Endothelial cell of umbilical vein (primary cell): ENCODE results near the gene MPC1L. TPM values are rescaled to one million over a fixed set of nuclear protein-coding genes. Genes with fewer than 3 reads are reported as not detected.

Experiments
- BruUV-seq: library from RNA; stranded (reverse); fragments of 400-500 nt; replicated peaks from 2 replicates; lab custom pipeline; 2021; lab: Mats Ljungman, UMichigan
- CTCF ChIA-PET: fragments of 300-600, 350-600 bp; sonication (Branson Sonifier 250); formaldehyde crosslinking; loops from one replicate; lab custom pipeline; 2021; ENCODE audit warnings: antibody characterized with exemption, inconsistent platforms; lab: Charles Lee
- POLR2A ChIA-PET: fragments of 300-600, 350-600 bp; sonication (Branson Sonifier 250); formaldehyde crosslinking; loops from one replicate; lab custom pipeline; 2021; ENCODE audit warnings: antibody characterized with exemption, inconsistent platforms; lab: Charles Lee
- DNase-seq: peaks from one replicate; pipeline ENCODE4 v3.0.0-alpha.2; 2011; ENCODE audit warnings: low read depth, low spot score
- FAIRE-seq: peaks from 2 replicates; lab custom pipeline; 2011; peaks lifted over from hg19 to GRCh38; lab: Jason Lieb, UNC
- H2AFZ ChIP-seq: 2 replicates; pipeline ENCODE4 v1.6.0; 2012; ENCODE audit warnings: low read depth, low read length, control low read depth, inconsistent platforms
- H3K27ac ChIP-seq: 2 replicates; pipeline ENCODE4 v1.5.1; 2011; ENCODE audit warnings: low read depth, mild to moderate bottlenecking, control low read depth, low read length, moderate library complexity; ENCODE audit not compliant: insufficient read depth
- H3K27me3 ChIP-seq, 2 experiments: 2 replicates each; pipeline versions ENCODE4 v1.6.0 to v1.6.1; 2011; ENCODE audit warnings: low read length in 2 of 2, mixed read lengths in 1 of 2; ENCODE audit not compliant: control insufficient read depth in 2 of 2, insufficient read depth in 2 of 2
- H3K36me3 ChIP-seq, 2 experiments: 2 replicates in 1 of 2; 3 replicates in 1 of 2; pipeline ENCODE4 v1.5.1; 2011; ENCODE audit warnings: low read length in 2 of 2, mild to moderate bottlenecking in 1 of 2, moderate library complexity in 1 of 2; ENCODE audit not compliant: control insufficient read depth in 2 of 2, insufficient read depth in 2 of 2; ENCODE audit errors: extremely low read depth in 1 of 2
- H3K4me1 ChIP-seq: 3 replicates; pipeline ENCODE4 v1.5.1; 2011; ENCODE audit warnings: mild to moderate bottlenecking, low read length; ENCODE audit not compliant: control insufficient read depth, insufficient read depth; ENCODE audit errors: extremely low read depth
- H3K4me2 ChIP-seq: 2 replicates; pipeline ENCODE4 v1.6.1; 2011; ENCODE audit warnings: low read length, control low read depth, mixed read lengths; ENCODE audit not compliant: insufficient read depth
- H3K4me3 ChIP-seq, 3 experiments: fragments of 200-600 bp in 1 of 3; sonication (generic), shearing (Covaris generic) in 1 of 3; replicated peaks in 1 of 3; 2 replicates each; pipeline ENCODE4 v1.5.1; 2011 to 2016; ENCODE audit warnings: control low read depth in 3 of 3, low read length in 3 of 3, mild to moderate bottlenecking in 2 of 3, inconsistent platforms in 1 of 3, low read depth in 1 of 3, moderate library complexity in 1 of 3; ENCODE audit not compliant: insufficient read depth in 1 of 3
- H3K79me2 ChIP-seq: 2 replicates; pipeline ENCODE4 v1.6.0; 2012; ENCODE audit warnings: low read length, inconsistent platforms; ENCODE audit not compliant: control insufficient read depth, insufficient read depth
- H3K9ac ChIP-seq: replicated peaks from 2 replicates; pipeline ENCODE3; 2011; ENCODE audit warnings: low read length, control low read depth; ENCODE audit not compliant: insufficient read depth; ENCODE audit errors: extremely low read depth
- H3K9me1 ChIP-seq: replicated peaks from 3 replicates; pipeline ENCODE4 v1.6.0; 2011; ENCODE audit warnings: mild to moderate bottlenecking, low read length; ENCODE audit not compliant: control insufficient read depth, insufficient read depth; ENCODE audit errors: extremely low read depth
- H3K9me3 ChIP-seq: replicated peaks from 2 replicates; pipeline ENCODE4 v1.5.1; 2012; ENCODE audit warnings: low read length, inconsistent platforms; ENCODE audit not compliant: control insufficient read depth, insufficient read depth
- H4K20me1 ChIP-seq: replicated peaks from 2 replicates; pipeline ENCODE3; 2011; ENCODE audit warnings: mild to moderate bottlenecking, low read length; ENCODE audit not compliant: control insufficient read depth, insufficient read depth; ENCODE audit errors: extremely low read depth
- EZH2 ChIP-seq: IDR thresholded peaks from 2 replicates; pipeline ENCODE4 v1.6.1; 2012; ENCODE audit warnings: borderline replicate concordance, low read depth, mild to moderate bottlenecking, moderate library complexity, low read length, inconsistent platforms; ENCODE audit not compliant: severe bottlenecking
- MYC ChIP-seq: IDR thresholded peaks from one replicate; pipeline ENCODE4 v1.6.1; 2011; ENCODE audit warnings: mild to moderate bottlenecking, low read depth, low read length
- POLR2A ChIP-seq: IDR thresholded peaks from 2 replicates; pipeline ENCODE4 v1.6.1; 2012; ENCODE audit warnings: low read depth, mild to moderate bottlenecking, control low read depth, low read length
- POLR2AphosphoS5 ChIP-seq: IDR thresholded peaks from 2 replicates; pipeline ENCODE4 v1.6.1; 2012; ENCODE audit warnings: low read depth, mild to moderate bottlenecking, control low read depth, low read length, moderate library complexity; ENCODE audit not compliant: insufficient read depth
- dilution Hi-C: fragments of 300-500 bp; cut with MboI; formaldehyde crosslinking; loops from one replicate; pipeline ENCODE4 v1.15.0; 2019; ENCODE audit warnings: low sequenced_read_pairs; ENCODE audit not compliant: extremely low pct_ligation_motif_present
- intact Hi-C: fragments of 100-400 bp; cut with micrococcal nuclease; formaldehyde crosslinking; loops from one replicate; pipeline ENCODE4 v1.10.0; 2022
- polyA plus RNA-seq, 4 experiments: library from polyadenylated mRNA; depleted of rRNA in 3 of 4; stranded (reverse) in 3 of 4; unstranded in 1 of 4; fragments of >200 nt; gene quantifications; 2 replicates each; pipeline versions ENCODE4 v1.2.1 to v1.2.3, GENCODE V29; 2011 to 2012; ENCODE audit warnings: missing spikeins in 1 of 4
- total RNA-seq: library from RNA; stranded (reverse); gene quantifications from 2 replicates; pipeline ENCODE4 v1.2.3, GENCODE V29; 2021
- TF ChIP-seq, protein P1 (sequence below): IDR thresholded peaks from 2 replicates; pipeline ENCODE4 v1.6.1; 2011; ENCODE audit not compliant: insufficient read depth, insufficient read length

The MPC1L gene
- total and polyA plus RNA-seq, 2 donors (not counting 3 experiments of a cell fraction or from before 2014, with no cell fraction given): 0.19 TPM; not detected in 1

- Histone ChIP-seq H3K4me2 (peak overlapping the region; percentile 63), H4K20me1 (no peaks in the 10 kb centered on the region), H3K4me1 (peaks cover 10% of the 10 kb centered on the region), H3K9me1 (no peaks in the 10 kb centered on the region), H3K79me2 (peaks cover 23% of the 10 kb centered on the region), H3K27ac (peak overlapping the region; percentile 8), H3K4me3 (peak overlapping the region; percentile 21 to 72 (median 67)), H3K9me3 (no peaks in the 10 kb centered on the region), H2AFZ (peak overlapping the region; percentile 60), H3K27me3 (no peaks in the 10 kb centered on the region), H3K36me3 (no peaks in the 10 kb centered on the region), H3K9ac (no peak overlapping the region)
- TSS peak; percentile 77 for BruUV-seq
- dilution Hi-C loops: no loop called here
- peak; percentile 0 for DNase-seq
- intact Hi-C loops: loop anchor here (2.0 kb wide), 1 partner anchor 65 kb away; no protein-coding TSS in a partner anchor
- ChIA-PET CTCF (interaction anchor here (1.9 kb wide), 1 partner anchor 36 kb away, joined by 12 read pairs; no protein-coding TSS in a partner anchor), POLR2A (no interaction called here)
- TF ChIP-seq POLR2AphosphoS5: no peak
- TF ChIP-seq EZH2: no peak
- no peak for TF ChIP-seq MYC
- no peak for FAIRE-seq
Measured at GRCh38 chrX:40579900-40580536, 43.2 kb upstream of the MPC1L start.

DNA sequence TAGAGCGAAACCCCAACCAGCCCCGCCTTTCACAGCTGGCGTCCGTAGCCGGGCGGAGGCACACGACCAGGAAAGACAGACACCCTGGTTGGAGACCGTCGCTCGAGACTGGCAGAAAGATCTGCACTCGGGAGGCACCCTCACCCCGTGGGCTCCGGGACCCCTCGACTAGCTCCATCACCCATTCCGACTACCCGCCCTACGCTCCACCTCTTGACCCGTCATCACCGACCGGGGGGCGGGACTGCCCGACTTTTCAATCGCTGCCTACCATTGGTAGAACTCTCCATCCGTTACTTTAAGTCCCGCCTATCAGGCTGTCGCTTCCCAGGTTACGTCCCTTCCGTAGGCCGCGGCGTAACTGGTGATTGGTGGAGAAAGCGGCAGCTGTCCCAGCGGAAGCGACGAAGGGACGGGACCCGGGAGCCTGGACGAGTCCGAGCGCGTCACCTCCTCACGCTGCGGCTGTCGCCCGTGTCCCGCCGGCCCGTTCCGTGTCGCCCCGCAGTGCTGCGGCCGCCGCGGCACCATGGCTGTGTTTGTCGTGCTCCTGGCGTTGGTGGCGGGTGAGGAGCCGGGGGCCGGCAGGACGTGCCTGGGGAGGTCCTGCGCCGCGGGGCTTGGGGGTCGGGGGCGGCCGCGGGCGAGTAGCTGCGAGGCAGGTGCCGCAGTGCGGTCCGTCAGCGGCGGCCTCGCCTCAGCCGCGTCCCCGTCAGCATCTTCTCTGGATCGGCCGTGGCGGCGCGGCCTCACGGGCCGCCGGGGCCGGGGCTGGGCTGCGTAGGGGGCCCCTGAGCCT, 42.5 kb upstream of the MPC1L start, which contains the start of gene ATP6AP2:
Gene ATP6AP2 (plus strand): TSS at position 434 of the 799 bp plus-strand sequence. CDS start 96 bp downstream, at position 530.
- peaks cover 25% of the 10 kb centered on the region for H3K79me2 ChIP-seq
- CTCF ChIA-PET: interaction anchor here (1.1 to 1.9 kb wide), 2 partner anchors 13 to 37 kb away, joined by 3 to 12 read pairs; no protein-coding TSS in a partner anchor

More for the DNA sequence above, 42.5 kb upstream of the MPC1L start, which contains the start of gene ATP6AP2:
- dilution Hi-C loops (no loop called here), intact Hi-C loops (loop anchor here (2.0 kb wide), 1 partner anchor 64 kb away; no protein-coding TSS in a partner anchor)
- POLR2A ChIA-PET: interaction anchor here (0.6 kb wide), 1 partner anchor 14 kb away, joined by 3 read pairs; no protein-coding TSS in a partner anchor
- H3K27me3 ChIP-seq: no peaks in the 10 kb centered on the region
- H3K9ac ChIP-seq: peak within 1 kb of the TSS; percentile 73
- H3K4me2 ChIP-seq: peak within 1 kb of the TSS; percentile 86
- peak within 1 kb of the TSS; percentile 64 for H2AFZ ChIP-seq
- H4K20me1 ChIP-seq: no peaks in the 10 kb centered on the region
- TF ChIP-seq, protein P1, sequence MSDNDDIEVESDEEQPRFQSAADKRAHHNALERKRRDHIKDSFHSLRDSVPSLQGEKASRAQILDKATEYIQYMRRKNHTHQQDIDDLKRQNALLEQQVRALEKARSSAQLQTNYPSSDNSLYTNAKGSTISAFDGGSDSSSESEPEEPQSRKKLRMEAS: no peak
- no peak for TF ChIP-seq POLR2A
- peaks cover 10% of the 10 kb centered on the region for H3K4me1 ChIP-seq
- BruUV-seq: no TSS peak
- H3K9me1 ChIP-seq: no peaks in the 10 kb centered on the region
- no peaks in the 10 kb centered on the region for H3K9me3 ChIP-seq
- H3K4me3 ChIP-seq: peak within 1 kb of the TSS; percentile 48 to 72 (median 67)
- DNase-seq (peak; percentile 94), FAIRE-seq (peak; percentile 96)
- H3K36me3 ChIP-seq: no peaks in the 10 kb centered on the region
- H3K27ac ChIP-seq: peak within 1 kb of the TSS; percentile 19
